Measurements from ENCODE around the gene LY6G5B.

- TF ChIP-seq CTCF (IDR thresholded peaks at IDR 0.05) (no peak), EZH2 (IDR thresholded peaks at IDR 0.05; ENCODE audit: borderline replicate concordance, insufficient read depth, low read depth, low read length, poor library complexity, severe bottlenecking) (no peak)
Observed at GRCh38 chr6:31661262-31662123, 8.3 kb upstream of the LY6G5B start.
